ENCODE results near the gene ATP10A. TPM values are rescaled to one million over a fixed set of nuclear protein-coding genes. Genes with fewer than 3 reads are reported as not detected.

Gene ATP10A
- total and polyA plus RNA-seq, 2 of the 8 experiments (the other 6 are each of a cell fraction or from before 2014, with no cell fraction given) = 2.0 to 2.8 TPM

- no peak overlapping the region for H3K23ac ChIP-seq (ENCODE audit: insufficient read length)
- DNase-seq (ENCODE audit: low read depth in 1 of 2, low spot score in 2 of 2) (no peak), FAIRE-seq (no peak)
- H3K4me3 ChIP-seq (ENCODE audit: extremely low read depth in 1 of 4, insufficient read depth in 2 of 4, low read depth in 3 of 4, low read length in 4 of 4) = no peak overlapping the region
- no peak overlapping the region for H2BK5ac ChIP-seq (ENCODE audit: low read depth, low read length)
- H2AFZ ChIP-seq (ENCODE audit: low read length) = no peak overlapping the region
- no peaks in the 10 kb centered on the region for H3K79me2 ChIP-seq (ENCODE audit: control insufficient read depth in 1 of 2, insufficient read depth in 2 of 2, low read length in 2 of 2)
- H2BK12ac ChIP-seq (ENCODE audit: low read depth, low read length) = no peak overlapping the region
- H3K9me3 ChIP-seq (ENCODE audit: insufficient read depth in 2 of 2, low read depth in 1 of 2, low read length in 1 of 2) = no peaks in the 10 kb centered on the region
- ChIA-PET POLR2A (ENCODE audit: partially characterized antibody) (no interaction called here), CTCF (ENCODE audit: partially characterized antibody) (interaction anchor here (1.3 kb wide), 1 partner anchor 172 kb away, joined by 3 read pairs; no protein-coding TSS in a partner anchor)
- H3K23me2 ChIP-seq (ENCODE audit: low read depth, low read length) = peaks cover 12% of the 10 kb centered on the region; the same call in 1 of the 2 replicates
- no peak for TF ChIP-seq SP4 (IDR thresholded peaks at IDR 0.05; ENCODE audit: low read length)
- no peak for TF ChIP-seq SP1 (IDR thresholded peaks at IDR 0.05; ENCODE audit: low read depth, low read length)
- no peak overlapping the region for H3K14ac ChIP-seq (ENCODE audit: insufficient read length)
- no peak overlapping the region for H3K9ac ChIP-seq (replicated peaks in 1 of 4; ENCODE audit: extremely low read depth in 1 of 4, low read depth in 3 of 4, low read length in 3 of 4)
- H3K27me3 ChIP-seq (replicated peaks in 1 of 4; ENCODE audit: control insufficient read depth in 3 of 4, extremely low read depth in 1 of 4, insufficient read depth in 3 of 4, low read length in 3 of 4) = peaks cover 7 to 43% (median 35%) of the 10 kb centered on the region in 4 experiments
- H4K91ac ChIP-seq (replicated peaks; ENCODE audit: insufficient read length, low read length) = no peak overlapping the region
- H3K18ac ChIP-seq (ENCODE audit: extremely low read depth, low read length) = no peak overlapping the region
- peak overlapping the region; percentile 53 for H2BK15ac ChIP-seq (ENCODE audit: low read length)
- H2AK5ac ChIP-seq (ENCODE audit: low read depth, low read length) = no peak overlapping the region
- no peaks in the 10 kb centered on the region for H3K79me1 ChIP-seq (ENCODE audit: low read depth, low read length)
- H3K4me1 ChIP-seq (replicated peaks in 1 of 4; ENCODE audit: control insufficient read depth in 3 of 4, insufficient read depth in 4 of 4, low read length in 3 of 4) = peaks cover 0 to 9% (median 6%) of the 10 kb centered on the region in 4 experiments; a peak in 6 of 7 replicates
- no peak overlapping the region; the same call in 1 of the 2 replicates for H4K8ac ChIP-seq (ENCODE audit: extremely low read depth, insufficient read depth, low read length)
- H3K4me2 ChIP-seq (ENCODE audit: insufficient read depth in 1 of 2, low read depth in 2 of 2, low read length in 2 of 2) = no peak overlapping the region
- no peak overlapping the region for H2BK20ac ChIP-seq (ENCODE audit: low read length)
- no peaks in the 10 kb centered on the region for H4K20me1 ChIP-seq (replicated peaks in 1 of 2; ENCODE audit: control insufficient read depth in 1 of 2, insufficient read depth in 2 of 2, low read length in 2 of 2)
- no peaks in the 10 kb centered on the region for H3K36me3 ChIP-seq (ENCODE audit: control insufficient read depth in 2 of 4, insufficient read depth in 4 of 4, low read length in 3 of 4)
- H2BK120ac ChIP-seq (replicated peaks; ENCODE audit: low read depth, low read length) = no peak overlapping the region
- peak overlapping the region; percentile 81 for H3K4ac ChIP-seq (replicated peaks; ENCODE audit: insufficient read length, low read depth, low read length)
- H3K27ac ChIP-seq (ENCODE audit: low read depth, low read length) = no peak overlapping the region
- H4K5ac ChIP-seq (ENCODE audit: insufficient read length, low read depth, low read length) = no peak overlapping the region
- H3K56ac ChIP-seq (replicated peaks; ENCODE audit: insufficient read length, low read depth, low read length) = no peak overlapping the region
- 95% methylated on average over 8 of the region's 8 CpGs; no CpG with 5 or more reads in 1 of the 2 experiments for WGBS, 2 experiments (ENCODE audit: extremely low coverage in 1 of 2, insufficient coverage in 1 of 2, insufficient read length in 1 of 2, insufficient replicate concordance in 2 of 2, low coverage in 1 of 2, low lambda C conversion rate in 2 of 2, missing lambda C conversion rate in 1 of 2)
These were observed 3.1 kb upstream of the ATP10A start for GRCh38 chr15:25866251-25866650.

All from H1 (cell line).